Measurements from ENCODE around the gene CAPN7. TPM values are rescaled to one million over a fixed set of nuclear protein-coding genes. Genes with fewer than 3 reads are reported as not detected.
A peak's percentile ranks its signal among the peaks of the same experiment; 100 is the strongest.

CAPN7 gene
- total and polyA plus RNA-seq, 8 donors = 38.0 to 66.5 (median 51.5) TPM

- Histone ChIP-seq H3K4me3 (no peak overlapping the region), H3K27ac (no peak overlapping the region), H3K9me3 (no peaks in the 10 kb centered on the region), H3K4me1 (no peaks in the 10 kb centered on the region), H3K36me3 (no peaks in the 10 kb centered on the region), H3K27me3 (peaks cover 0 to 3% of the 10 kb centered on the region in 2 donors)
- TF ChIP-seq CTCF (IDR thresholded peaks at IDR 0.05) = no peak
- ATAC-seq (no peak), DNase-seq (no peak)
- intact Hi-C loops (cut with DNase I) = no loop called here
These were observed 33.2 kb upstream of the CAPN7 start for GRCh38 chr3:15172806-15173205.

GRCh38 chr3:15174953-15175352 is 31.1 kb upstream of the CAPN7 start:
- no peak for ATAC-seq
- no peak for TF ChIP-seq CTCF (IDR thresholded peaks at IDR 0.05)
- peaks cover 0 to 6% of the 10 kb centered on the region in 2 donors for H3K27me3 ChIP-seq
- no peak overlapping the region for H3K27ac ChIP-seq
- H3K9me3 ChIP-seq = no peaks in the 10 kb centered on the region
- DNase-seq = no peak
- H3K4me1 ChIP-seq = no peaks in the 10 kb centered on the region
- no peak overlapping the region for H3K4me3 ChIP-seq
- intact Hi-C loops (cut with DNase I) = no loop called here
- H3K36me3 ChIP-seq = no peaks in the 10 kb centered on the region

- Histone ChIP-seq H3K4me1 (no peaks in the 10 kb centered on the region), H3K36me3 (no peaks in the 10 kb centered on the region), H3K9me3 (no peaks in the 10 kb centered on the region), H3K27ac (no peak overlapping the region), H3K27me3 (peaks cover 0 to 6% of the 10 kb centered on the region in 2 donors), H3K4me3 (no peak overlapping the region)
- no peak for TF ChIP-seq CTCF (IDR thresholded peaks at IDR 0.05)
- ATAC-seq (no peak), DNase-seq (peak in 1 of 4 donors; percentile 15)
- intact Hi-C loops (cut with DNase I) = no loop called here
These were observed 30.4 kb upstream of the CAPN7 start for GRCh38 chr3:15175605-15176004.

GRCh38 chr3:15180042-15180611 is 25.9 kb upstream of the CAPN7 start:
- peaks cover 0 to 6% of the 10 kb centered on the region in 2 donors for H3K27me3 ChIP-seq
- H3K27ac ChIP-seq = no peak overlapping the region
- no peaks in the 10 kb centered on the region for H3K36me3 ChIP-seq
- intact Hi-C loops (cut with DNase I) = no loop called here
- ATAC-seq = no peak
- H3K4me3 ChIP-seq = no peak overlapping the region
- peak in 2 of 4 donors; percentile 37 to 58 for DNase-seq
- no peak for TF ChIP-seq CTCF (IDR thresholded peaks at IDR 0.05)
- H3K9me3 ChIP-seq = no peaks in the 10 kb centered on the region
- H3K4me1 ChIP-seq = no peaks in the 10 kb centered on the region

- Histone ChIP-seq H3K27ac (no peak overlapping the region), H3K4me3 (no peak overlapping the region), H3K9me3 (no peaks in the 10 kb centered on the region), H3K36me3 (no peaks in the 10 kb centered on the region), H3K4me1 (no peaks in the 10 kb centered on the region), H3K27me3 (peaks cover 0 to 6% of the 10 kb centered on the region in 2 donors)
- ATAC-seq = no peak
- DNase-seq = no peak
- no peak for TF ChIP-seq CTCF (IDR thresholded peaks at IDR 0.05)
- intact Hi-C loops (cut with DNase I) = no loop called here
These were observed 24.5 kb upstream of the CAPN7 start for GRCh38 chr3:15181511-15181910.

Data from left lung (tissue), 10 donors.